Stimulated activated CD8-positive, alpha-beta memory T cell treated with anti-CD3 and anti-CD28 coated beads, Interleukin-2, amount 100 ng/mL, for 48 hours (primary cell): ENCODE data around the gene RASL11A.
A peak's percentile ranks its signal among the peaks of the same experiment; 100 is the strongest.
"Not testable (repeated sequence)": the region's sequence is repeated elsewhere in the genome, so short reads cannot be mapped to it uniquely, and the experiment has no call there.

Experiments used
- DNase-seq, 2 donors: peaks; one replicate each; pipeline ENCODE4 v3.0.0-alpha.2; 2020; ENCODE audit warnings: low read depth in 2 of 2

RASL11A gene, protein sequence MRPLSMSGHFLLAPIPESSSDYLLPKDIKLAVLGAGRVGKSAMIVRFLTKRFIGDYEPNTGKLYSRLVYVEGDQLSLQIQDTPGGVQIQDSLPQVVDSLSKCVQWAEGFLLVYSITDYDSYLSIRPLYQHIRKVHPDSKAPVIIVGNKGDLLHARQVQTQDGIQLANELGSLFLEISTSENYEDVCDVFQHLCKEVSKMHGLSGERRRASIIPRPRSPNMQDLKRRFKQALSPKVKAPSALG

DNA sequence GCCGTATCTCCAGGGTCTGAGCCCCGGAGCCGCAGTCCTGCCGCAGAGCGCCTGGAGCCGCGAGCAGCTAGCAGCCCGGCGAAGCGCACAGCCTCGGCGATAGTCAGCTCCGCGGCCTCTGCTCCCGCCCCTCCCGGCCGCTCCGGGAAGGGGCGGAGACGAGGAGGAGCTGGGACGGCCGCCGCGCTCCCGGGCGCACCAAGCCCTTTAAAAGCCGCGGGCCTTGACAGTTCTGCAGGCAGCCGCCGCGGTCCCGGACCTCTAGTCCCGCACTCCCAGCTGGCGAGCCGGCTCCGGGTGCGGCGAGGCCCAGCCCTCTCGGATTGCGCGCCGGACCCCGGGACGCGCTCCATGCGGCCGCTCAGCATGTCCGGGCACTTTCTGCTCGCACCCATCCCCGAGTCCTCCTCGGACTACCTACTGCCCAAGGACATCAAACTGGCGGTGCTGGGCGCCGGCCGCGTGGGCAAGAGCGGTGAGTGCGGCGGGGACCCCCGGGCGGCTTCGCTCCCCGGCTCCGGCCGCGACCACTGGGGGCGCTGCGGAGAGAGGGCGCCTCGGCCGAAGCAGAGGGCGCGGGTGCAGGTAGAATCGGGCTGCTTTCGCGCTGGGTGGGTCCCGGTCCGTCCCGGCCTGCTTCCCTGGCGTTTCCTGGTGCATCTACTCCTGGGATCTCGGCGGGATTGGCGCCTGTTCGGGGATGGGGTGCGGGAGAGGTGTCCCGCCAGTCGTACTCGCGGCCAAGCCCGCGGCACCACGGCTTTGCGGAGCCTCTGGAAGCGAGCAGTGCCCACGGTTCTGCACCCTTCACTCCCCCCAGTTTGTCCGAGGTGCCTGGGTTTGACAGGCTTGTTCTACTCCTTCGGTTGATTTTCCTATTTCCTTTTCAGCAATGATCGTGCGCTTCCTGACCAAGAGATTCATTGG is at the start of gene RASL11A:
RASL11A (plus strand) TSS at position 237 of the 927 bp plus-strand sequence; CDS start at position 352, 115 bp downstream.
- peak; percentile 59 to 60 for DNase-seq

DNA sequence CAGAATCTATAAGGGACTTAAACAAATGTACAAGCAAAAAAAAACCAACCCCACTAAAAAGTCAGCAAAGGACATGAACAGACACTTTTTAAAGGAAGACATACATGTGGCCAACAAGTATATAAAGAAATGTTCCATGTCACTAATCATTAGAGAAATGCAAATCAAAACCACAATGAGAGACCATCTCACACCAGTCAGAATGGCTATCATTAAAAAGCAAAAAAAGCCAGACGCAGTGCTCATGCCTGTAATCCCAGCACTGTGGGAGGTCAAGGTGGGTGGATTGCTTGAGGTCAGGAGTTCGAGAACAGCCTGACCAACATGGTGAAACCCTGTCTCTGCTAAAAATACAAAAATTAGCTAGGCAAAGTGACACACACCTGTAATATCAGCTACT is 48.5 kb upstream of the RASL11A start:
- not testable (repeated sequence) for DNase-seq

DNA sequence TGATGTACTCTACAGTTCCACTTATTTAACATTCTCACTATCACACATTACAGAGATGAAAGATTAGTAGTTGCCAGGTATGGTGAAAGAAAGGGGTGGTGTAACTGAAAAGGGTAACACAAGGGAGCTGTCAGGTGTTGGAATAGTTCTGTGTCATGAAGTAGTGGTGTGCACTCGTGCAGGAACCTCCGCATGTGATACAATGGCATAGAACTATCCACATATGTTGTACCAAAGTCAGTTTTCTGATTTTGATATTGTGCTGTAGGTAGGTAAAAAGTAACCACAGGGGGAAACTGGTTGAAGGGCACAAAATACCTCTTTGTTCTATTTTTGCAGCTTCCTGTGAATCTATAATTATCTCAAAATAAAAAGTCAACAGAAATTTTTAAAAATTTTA is 43.6 kb upstream of the RASL11A start:
- no peak for DNase-seq

DNA sequence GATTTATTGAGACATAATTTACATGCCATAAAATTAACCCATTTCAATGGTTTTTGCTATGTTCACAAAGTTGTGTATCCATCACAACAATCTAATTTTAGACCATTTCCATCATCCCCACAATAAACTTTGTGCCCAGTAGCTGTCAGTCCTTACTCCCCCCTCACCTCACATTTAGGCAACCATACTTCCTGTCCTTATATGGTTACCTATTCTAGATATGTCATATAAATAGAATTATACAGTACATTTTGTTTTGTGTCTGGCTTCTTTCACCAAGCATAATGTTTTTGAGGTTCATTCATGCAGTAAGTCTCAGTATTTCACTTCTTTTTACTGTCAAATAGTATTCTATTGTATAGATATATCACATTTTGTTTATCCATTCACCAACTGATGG is 42.5 kb upstream of the RASL11A start:
- no peak for DNase-seq

DNA sequence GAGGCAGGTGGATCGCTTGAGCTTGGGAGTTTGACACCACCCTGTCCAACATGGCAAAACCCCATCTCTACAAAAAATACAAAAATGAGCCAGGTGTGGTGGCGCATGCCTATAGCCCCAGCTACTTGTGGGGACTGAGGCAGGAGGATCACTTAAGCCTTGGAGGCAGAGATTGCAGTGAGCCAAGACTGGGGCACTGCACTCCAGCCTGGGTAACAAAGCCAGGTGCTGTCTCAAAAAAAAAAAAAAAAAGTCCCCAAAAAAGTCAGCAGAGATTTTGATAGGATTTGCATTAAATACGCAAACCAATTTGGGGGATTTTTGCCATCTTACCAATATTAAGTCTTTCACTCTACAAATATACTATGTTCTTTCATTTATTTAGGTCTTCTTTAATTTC is 41.0 kb upstream of the RASL11A start:
- no peak for DNase-seq

DNA sequence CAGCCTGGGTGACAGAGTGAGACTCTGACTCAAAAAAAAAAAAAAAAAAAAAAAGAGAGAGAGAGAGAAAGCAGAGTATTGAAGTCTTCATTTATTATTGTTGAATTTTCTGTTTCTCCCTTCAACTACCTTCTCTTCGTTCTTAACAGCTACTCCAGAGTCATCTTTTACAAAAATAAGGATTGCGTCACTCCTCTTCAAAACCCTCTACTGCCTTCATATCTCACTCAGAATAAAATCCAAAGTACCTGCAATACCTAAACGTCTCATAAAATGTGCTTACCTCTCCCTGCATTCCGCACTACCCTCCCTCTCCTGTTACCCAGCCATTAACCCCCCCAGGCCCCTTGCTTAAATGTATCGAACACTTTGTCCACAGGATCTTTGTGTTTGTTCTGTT is 36.7 kb upstream of the RASL11A start:
- no peak for DNase-seq

DNA sequence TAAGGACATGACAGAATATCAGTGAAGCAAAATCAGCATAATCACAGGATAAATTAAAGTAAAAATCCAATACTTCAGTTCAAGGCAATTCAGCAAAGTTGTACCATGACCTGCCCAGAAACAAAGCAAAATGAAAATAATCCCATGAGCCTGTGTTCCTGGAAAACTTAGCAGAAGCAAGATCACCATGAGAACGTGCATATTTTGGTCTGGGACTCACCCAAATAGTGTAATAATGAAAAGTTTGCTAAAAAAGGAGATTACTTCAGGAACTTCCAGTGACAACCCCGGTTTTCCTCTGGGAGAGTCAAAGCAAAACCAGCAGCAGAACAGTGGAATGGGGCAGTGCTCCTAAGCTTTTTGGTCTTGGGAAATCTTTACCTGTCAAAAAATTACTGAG is 34.2 kb upstream of the RASL11A start:
- DNase-seq, result no peak

DNA sequence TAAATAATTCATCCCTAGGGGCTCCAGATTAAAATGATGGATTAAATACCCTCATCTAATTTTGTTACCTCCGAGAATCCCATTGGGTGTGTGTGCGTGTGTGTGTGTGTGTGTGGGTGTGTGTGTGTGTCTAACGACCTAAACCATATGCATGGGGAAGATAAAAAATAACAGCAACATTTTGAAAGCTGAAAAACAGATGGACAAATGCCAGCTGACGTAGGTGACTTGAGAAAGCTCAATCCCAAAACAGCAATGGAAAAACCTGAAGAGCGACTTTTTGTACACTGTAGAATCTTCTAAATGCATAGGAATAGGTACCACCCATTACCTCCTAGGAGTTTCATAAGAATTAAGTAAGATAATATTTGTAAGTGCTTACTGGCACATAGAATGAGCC is 27.9 kb upstream of the RASL11A start:
- DNase-seq, result no peak

DNA sequence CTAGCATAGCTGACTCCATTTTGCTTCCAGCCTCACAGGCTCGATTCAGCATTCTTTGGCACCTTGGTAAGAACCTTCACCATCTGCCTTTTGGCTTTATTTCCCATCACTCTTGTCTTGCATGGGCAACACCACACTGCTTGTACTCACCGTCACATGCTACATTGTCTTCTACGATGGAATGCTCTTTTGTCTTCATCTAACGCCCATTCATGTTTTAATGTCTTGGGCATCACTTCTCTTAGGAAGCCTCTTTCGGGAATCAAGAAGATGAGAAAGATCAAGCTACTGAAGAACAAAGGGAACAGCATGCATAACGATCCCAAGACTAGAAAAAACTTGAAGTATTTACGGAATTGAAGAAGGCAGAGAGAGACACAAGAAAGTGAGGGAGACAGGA is 25.0 kb upstream of the RASL11A start:
- DNase-seq, result no peak

DNA sequence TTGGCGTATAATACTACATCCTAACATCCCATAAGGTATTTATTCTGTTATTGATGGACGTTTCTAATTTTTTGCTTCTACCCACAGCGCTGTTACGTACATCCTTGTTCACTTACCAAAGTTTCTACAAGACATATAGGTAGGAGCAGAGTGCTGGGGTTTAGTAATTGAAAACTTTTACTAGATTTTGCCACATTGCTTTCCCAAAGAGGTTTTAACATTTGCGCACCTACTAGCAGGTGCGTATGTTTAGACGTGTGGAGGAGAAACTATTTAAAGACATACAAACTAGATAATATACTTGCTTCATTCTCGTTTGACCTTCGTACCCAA is 19.8 kb upstream of the RASL11A start:
- no peak for DNase-seq

DNA sequence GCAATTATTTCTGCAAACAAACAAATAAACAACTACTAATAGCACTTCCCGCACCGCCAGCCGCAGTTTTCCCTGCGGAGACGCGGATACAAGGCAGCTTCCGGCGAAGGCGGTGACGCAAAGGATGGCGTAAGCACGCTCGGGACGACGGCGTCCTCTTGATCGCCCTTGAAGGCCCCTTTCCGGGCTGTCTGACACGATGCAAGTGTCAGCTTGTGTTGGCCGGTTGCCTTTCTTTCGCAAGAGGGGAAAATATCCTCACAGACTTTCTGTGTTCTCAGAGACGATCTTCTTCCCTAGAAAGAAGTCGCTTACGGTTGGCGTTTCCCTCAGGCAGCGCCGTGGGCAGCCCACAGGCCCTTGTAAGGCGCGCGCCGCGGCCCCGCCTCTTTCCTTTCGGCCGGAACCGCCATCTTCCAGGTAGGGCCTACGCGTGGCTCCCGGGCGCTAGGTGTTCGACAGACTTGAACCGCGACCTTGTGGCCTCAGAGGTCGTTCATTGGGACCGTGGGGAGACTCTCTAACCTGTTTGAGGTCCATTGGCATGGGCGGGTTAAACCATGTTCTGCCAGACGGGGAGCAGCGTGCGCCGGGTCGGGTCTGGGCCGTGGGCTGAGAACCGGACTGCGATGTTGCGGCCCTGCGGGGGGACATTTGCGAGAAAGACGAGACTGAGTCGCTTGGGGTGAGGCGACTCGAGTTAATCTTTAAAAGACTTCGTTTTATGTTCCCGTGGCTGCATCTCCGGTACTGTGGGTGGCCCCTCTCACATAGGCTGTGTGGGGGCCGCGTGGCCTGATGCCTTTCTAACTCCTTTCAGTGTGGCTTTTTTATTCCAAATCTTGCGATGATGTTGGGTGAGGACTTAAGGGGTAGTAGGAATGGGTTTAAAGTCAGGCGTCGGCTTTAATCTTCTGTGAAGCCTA is 19.2 kb upstream of the RASL11A start, which contains the start of gene RPL21:
RPL21 (plus strand) TSS at position 393 of the 926 bp plus-strand sequence. CDS start 2,219 bp downstream, outside the sequence.
- DNase-seq, result peak; percentile 83

DNA sequence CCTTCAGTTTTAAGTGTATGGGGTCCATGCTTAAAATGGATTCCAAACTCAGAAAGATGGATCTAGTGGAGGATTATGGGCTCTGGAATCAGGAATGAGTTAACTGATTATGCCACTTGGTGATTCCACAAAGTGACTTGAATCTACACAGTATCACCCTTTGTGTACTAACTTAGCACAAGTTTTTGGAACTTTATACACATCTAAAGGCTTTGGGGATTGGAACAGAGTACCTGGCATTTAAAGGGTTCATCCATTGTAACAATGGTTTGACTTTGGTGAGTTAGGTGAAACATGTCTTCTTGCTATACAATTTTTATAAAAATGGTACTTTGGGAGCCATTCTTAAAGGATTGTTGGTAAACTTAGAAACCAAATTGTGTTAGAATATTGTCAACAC is 18.2 kb upstream of the RASL11A start:
- DNase-seq, result no peak

DNA sequence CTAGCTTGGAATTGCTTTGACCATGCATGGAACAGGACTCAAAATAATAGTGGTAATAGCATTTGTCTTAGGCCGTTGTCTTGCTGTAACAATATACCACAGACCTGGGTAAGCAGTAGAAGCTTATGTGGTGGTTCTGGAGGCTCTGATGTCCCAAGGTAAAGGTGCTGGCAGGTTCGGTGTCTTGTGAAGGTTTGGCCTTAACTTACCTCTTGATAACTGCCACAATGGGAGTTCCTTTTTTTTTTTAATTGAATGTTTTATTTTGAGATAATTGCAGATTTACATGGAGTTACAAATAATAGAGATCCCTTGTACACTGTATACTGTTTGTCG is 13.4 kb upstream of the RASL11A start:
- no peak for DNase-seq

DNA sequence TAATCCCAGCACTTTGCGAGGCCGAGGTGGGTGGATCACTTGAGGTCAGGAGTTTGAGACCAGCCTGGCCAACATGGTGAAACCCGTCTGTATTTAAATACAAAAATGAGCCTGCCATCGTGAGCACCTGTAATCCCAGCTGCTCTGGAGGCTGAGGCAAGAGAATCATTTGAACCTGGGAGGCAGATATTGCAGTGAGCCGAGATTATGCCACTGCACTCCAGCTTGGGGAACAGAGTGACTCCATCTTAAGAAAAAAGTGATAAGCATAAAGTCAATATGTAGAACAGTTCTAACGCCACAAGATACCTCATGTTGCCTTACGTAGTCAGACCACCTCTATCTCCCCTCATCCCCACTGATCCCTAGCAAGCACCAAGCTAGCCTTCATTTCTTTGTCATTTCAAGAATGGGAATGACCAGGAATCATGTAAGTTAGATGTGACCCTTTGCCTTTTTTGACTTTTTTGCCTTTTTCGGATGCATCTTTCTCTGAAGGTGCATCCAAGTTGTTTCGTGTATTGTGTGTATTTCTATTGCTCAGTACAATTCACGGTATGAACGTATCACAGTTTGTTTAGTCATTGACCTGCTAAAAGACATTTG is 12.9 kb upstream of the RASL11A start:
- DNase-seq, result no peak

DNA sequence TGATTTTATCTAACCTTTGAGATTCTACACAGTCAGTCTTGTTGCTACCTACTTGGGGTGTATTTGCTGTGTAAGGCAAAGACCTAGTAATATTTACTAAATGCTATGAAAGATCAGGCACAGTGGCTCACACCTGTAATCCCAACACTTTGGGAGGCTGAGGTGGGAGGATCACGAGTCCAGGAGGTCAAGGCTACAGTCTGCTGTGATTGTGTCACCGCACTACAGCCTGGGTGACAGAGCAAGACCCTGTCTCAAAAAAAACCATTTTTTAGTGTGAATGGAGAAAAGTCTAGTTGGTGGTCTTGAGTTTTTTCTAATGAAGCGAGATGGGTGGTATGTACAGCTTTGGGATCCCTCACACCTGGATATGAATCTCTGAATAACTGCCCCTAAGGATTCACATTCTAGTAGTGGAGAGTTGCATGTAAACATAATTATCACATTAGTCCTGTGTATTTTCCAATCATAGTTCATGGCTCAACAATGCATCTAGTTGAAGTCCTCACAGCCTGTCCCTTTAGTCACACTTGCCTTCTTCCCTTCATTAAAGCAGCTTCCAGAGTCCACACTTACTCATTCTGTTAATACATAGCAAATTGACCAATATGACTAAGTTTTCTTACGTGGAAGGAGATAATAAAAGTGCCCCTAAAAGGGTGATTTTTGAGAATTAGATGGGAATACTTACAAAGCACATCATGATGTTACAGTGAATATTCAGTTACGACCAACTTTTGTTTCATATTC is 11.8 kb upstream of the RASL11A start:
- DNase-seq, result no peak

DNA sequence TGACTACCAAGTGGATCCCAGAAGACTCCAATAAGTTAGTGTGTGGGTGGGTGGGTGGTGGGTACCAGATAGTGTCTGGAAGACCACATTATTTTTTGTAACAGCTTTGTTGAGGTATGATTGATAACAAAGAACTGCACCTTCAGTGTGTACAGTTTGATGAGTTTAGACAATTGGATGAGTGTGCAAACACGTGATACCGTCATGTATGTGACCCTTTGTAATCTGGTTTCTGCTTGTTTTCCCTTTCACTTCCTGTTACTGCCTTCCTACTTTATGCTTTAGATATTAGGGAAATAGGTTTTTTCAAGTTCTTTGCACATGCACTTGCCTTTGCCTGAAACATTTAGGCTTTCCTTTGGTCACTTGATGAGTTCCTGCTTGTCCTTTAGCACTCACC is 10.8 kb upstream of the RASL11A start:
- no peak for DNase-seq

DNA sequence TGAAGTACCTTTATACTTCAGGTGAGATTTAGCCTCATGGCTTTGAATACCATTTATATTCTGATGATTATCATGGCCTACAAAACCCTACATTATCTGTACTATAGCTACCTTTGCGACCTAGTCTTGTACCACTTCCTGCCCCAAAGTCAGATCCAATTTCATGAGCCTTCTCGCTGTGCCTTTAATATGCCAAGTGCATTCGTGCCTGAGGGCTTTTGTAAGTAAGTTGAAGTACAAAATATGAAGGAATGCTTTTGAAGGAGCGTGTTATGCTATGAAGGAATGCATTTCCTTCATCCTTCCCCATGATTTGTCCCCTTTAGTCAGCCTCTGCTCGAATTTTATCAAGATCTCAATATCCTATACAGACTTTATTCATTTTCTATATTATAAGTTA is 9.2 kb upstream of the RASL11A start:
- DNase-seq, result no peak

DNA sequence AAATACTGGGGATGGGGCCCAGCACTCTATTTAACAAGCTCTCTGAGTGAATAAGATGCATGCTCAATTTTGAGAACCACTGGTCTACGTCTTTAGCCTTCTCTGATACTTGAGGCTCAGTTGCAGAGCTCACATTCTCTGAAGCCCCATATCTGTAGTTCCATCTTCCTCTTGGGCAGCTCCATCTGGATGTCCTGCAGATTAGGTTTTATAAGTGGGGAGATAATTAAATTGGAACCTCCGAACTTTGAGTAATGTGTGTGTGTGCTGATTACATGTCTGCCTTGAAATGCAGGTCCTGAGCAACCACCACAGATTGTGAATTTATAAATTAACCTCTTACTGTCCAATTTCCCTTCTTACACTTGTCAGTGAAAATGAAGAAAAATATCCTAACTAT is 7.2 kb upstream of the RASL11A start:
- DNase-seq, result no peak

DNA sequence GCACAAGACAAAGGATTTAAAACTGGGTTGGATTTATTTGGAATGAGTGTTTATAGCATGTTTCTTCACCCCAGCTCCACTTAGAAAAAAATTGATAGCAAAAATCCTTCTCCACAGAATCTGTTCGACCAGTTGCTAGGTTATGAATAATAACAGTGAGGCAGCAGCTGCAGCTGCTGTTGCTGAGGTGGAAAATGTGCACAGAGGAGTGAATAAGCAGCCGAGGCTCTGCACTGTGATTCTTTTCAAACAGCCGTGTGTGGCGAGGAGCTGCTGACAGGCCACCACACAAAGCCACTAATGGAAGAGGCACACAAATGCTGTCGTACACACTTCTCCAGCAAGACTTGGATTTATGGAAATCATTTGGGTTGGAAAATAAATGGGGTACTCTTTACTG is 6.4 kb upstream of the RASL11A start:
- DNase-seq, result no peak

DNA sequence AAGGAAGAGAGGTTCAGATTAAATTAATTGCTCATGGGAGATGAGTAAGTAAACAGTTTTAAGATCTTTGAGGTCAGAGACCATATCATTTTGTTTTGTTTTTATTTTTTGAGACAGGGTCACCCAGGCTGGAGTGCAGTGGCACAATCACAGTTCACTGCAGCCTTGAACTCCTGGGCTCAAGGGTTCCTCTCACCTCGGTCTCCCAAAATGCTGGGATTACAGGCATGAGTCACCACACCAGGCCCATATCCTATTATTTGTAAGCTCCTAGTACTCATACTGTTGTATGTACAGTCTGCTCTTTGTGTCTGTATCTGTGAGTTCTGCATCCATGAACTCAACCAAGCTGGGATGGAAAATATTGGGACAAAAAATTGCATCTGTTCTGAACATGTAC is 6.0 kb upstream of the RASL11A start:
- DNase-seq, result no peak

DNA sequence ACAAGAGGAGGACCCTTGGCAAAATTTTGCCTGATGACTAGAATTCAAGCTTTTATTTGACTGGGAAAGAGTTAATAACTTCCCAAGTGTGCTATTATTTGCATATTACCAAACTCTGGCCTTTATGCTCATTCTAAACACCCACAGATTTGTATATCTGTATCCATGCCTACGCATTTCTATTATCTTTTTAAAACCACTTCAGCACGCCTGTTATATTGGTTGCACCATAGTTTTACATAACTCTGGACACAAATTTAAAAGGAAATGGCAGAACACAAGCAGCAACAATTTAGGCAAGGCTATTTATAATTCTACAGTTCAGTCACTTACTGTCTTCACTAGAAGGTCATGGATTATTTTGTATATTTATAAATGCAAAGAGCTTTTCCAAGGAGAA is 3.7 kb upstream of the RASL11A start:
- no peak for DNase-seq
